ENCODE results near the gene SIRT2. TPM values are rescaled to one million over a fixed set of nuclear protein-coding genes. Genes with fewer than 3 reads are reported as not detected.
"Not testable (repeated sequence)": the region's sequence is repeated elsewhere in the genome, so short reads cannot be mapped to it uniquely, and the experiment has no call there.

SIRT2 gene
- total RNA-seq, 1 donor from 2014 or later: 28.9 TPM

DNA sequence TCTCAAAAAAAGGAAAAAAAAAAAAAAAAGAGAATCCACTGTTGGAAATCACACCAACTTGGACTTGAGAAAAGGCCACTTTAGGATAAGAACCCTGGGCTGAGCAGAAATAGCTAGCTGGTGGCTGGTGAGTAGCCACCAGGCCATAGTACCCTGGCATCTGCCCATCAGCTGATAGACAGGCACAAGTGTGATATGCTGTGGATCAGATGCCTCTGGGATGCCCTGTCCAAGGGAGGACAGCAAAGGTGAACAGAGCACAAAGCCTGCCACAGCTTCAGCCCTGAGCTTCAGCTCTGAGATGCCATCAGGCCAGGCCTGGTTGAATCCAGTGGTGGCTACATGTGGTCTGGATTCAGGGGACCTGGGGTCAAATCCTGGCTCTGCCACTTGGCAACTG, 8.7 kb downstream of the SIRT2 start:
- Mint-ChIP-seq H3K9me3 (no peaks in the 10 kb centered on the region), H3K4me1 (peaks cover 6% of the 10 kb centered on the region), H3K27me3 (ENCODE audit: low read depth) (no peaks in the 10 kb centered on the region), H3K4me3 (no peak overlapping the region), H3K27ac (ENCODE audit: unreplicated experiment) (no peak overlapping the region), H3K36me3 (ENCODE audit: low read depth) (no peaks in the 10 kb centered on the region)
- TF ChIP-seq, protein P1, sequence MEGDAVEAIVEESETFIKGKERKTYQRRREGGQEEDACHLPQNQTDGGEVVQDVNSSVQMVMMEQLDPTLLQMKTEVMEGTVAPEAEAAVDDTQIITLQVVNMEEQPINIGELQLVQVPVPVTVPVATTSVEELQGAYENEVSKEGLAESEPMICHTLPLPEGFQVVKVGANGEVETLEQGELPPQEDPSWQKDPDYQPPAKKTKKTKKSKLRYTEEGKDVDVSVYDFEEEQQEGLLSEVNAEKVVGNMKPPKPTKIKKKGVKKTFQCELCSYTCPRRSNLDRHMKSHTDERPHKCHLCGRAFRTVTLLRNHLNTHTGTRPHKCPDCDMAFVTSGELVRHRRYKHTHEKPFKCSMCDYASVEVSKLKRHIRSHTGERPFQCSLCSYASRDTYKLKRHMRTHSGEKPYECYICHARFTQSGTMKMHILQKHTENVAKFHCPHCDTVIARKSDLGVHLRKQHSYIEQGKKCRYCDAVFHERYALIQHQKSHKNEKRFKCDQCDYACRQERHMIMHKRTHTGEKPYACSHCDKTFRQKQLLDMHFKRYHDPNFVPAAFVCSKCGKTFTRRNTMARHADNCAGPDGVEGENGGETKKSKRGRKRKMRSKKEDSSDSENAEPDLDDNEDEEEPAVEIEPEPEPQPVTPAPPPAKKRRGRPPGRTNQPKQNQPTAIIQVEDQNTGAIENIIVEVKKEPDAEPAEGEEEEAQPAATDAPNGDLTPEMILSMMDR (conservative IDR thresholded peaks at IDR 0.05): no peak
- DNase-seq (ENCODE audit: low read depth, low spot score): no peak

DNA sequence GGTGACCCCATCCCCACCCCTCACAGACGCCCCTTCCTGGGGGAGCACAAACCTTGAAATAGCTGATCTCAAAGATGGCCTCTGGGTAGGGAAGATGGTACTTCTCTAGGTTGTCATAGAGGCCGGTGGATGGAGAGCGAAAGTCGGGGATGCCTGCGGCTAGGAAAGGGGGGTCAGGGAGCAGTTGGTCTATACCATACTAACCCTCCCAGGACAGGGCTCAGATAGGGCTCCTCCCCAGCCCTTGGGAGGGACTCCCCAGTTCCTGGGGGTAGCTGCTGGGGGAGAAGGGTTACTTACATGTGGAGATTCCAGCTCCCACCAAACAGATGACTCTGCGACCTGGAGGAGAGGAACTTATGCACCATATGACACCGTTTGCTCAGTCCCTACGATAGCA, 9.6 kb downstream of the SIRT2 start:
- Mint-ChIP-seq H3K4me3 (no peak overlapping the region), H3K9me3 (no peaks in the 10 kb centered on the region), H3K36me3 (ENCODE audit: low read depth) (no peaks in the 10 kb centered on the region), H3K4me1 (peaks cover 6% of the 10 kb centered on the region), H3K27ac (ENCODE audit: unreplicated experiment) (no peak overlapping the region), H3K27me3 (ENCODE audit: low read depth) (no peaks in the 10 kb centered on the region)
- TF ChIP-seq, protein P1 (conservative IDR thresholded peaks at IDR 0.05): no peak
- no peak for DNase-seq (ENCODE audit: low read depth, low spot score)

DNA sequence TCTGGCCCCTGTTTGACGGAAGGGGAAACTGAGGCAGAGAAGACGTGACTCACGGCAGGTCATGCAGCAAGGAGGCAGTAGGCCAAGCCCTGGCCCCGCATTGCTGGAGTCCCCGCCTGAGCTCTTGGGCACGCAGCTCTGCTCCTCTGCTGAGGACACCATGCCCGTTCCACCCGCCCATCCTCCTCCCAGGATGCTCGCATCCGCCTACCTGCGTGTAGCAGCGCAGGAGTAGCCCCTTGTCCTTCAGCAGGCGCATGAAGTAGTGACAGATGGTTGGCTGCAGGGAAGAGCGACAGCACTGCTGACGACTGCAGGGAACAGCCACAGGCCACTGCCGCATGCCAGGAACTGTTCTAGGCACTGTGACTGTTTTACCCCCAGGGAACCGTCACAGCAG, 10.5 kb downstream of the SIRT2 start:
- no peaks in the 10 kb centered on the region for H3K27me3 Mint-ChIP-seq (ENCODE audit: low read depth)
- no peak for DNase-seq (ENCODE audit: low read depth, low spot score)
- no peak overlapping the region for H3K27ac Mint-ChIP-seq (ENCODE audit: unreplicated experiment)
- no peaks in the 10 kb centered on the region for H3K9me3 Mint-ChIP-seq
- H3K4me3 Mint-ChIP-seq: no peak overlapping the region
- TF ChIP-seq, protein P1 (conservative IDR thresholded peaks at IDR 0.05): no peak
- H3K36me3 Mint-ChIP-seq (ENCODE audit: low read depth): no peaks in the 10 kb centered on the region
- peaks cover 6% of the 10 kb centered on the region for H3K4me1 Mint-ChIP-seq

DNA sequence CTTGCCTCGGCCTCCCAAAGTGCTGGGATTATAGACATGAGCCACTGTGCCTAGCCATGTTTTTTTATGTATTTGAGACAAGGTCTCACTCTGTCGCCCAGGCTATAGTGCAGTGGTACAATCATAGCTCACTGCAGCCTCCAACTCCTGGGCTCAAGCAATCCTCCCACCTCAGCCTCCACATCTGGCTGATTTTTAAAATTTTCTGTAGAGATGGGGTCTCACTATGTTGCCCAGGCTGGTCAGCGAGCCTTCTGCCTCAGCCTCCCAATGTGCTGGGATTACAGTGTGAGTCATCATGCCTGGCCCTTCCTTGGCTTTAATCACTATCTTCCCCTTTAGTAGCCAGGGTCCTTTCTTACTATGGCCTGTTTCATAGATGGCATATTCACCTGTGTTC, 14.7 kb downstream of the SIRT2 start:
- H3K4me1 Mint-ChIP-seq; H3K9me3 Mint-ChIP-seq; H3K27me3 Mint-ChIP-seq (ENCODE audit: low read depth); H3K27ac Mint-ChIP-seq (ENCODE audit: unreplicated experiment); H3K4me3 Mint-ChIP-seq; H3K36me3 Mint-ChIP-seq (ENCODE audit: low read depth); DNase-seq (ENCODE audit: low read depth, low spot score): not testable (repeated sequence)

DNA sequence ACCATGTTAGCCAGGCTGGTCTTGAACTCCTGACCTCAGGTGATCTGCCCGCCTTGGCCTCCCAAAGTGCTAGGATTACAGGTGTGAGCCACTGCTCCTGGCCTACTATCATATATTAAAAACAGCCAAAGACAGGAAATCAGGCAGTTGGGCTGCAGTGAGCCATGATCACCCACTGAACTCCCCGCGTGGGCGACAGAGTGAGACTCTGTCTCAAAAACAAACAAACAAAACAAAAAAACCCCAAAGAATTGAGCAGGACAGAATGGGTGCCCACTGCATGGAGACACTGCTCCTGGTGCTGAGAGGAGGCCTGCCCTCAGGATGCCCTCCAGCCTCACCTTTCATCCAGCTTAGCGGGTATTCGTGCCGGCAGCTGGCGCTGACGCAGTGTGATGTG, 16.1 kb downstream of the SIRT2 start:
- no peaks in the 10 kb centered on the region for H3K36me3 Mint-ChIP-seq (ENCODE audit: low read depth)
- no peaks in the 10 kb centered on the region for H3K9me3 Mint-ChIP-seq
- TF ChIP-seq, protein P1 (conservative IDR thresholded peaks at IDR 0.05): no peak
- no peak overlapping the region for H3K4me3 Mint-ChIP-seq
- DNase-seq (ENCODE audit: low read depth, low spot score): no peak
- no peak overlapping the region for H3K27ac Mint-ChIP-seq (ENCODE audit: unreplicated experiment)
- H3K4me1 Mint-ChIP-seq: no peaks in the 10 kb centered on the region
- no peaks in the 10 kb centered on the region for H3K27me3 Mint-ChIP-seq (ENCODE audit: low read depth)

DNA sequence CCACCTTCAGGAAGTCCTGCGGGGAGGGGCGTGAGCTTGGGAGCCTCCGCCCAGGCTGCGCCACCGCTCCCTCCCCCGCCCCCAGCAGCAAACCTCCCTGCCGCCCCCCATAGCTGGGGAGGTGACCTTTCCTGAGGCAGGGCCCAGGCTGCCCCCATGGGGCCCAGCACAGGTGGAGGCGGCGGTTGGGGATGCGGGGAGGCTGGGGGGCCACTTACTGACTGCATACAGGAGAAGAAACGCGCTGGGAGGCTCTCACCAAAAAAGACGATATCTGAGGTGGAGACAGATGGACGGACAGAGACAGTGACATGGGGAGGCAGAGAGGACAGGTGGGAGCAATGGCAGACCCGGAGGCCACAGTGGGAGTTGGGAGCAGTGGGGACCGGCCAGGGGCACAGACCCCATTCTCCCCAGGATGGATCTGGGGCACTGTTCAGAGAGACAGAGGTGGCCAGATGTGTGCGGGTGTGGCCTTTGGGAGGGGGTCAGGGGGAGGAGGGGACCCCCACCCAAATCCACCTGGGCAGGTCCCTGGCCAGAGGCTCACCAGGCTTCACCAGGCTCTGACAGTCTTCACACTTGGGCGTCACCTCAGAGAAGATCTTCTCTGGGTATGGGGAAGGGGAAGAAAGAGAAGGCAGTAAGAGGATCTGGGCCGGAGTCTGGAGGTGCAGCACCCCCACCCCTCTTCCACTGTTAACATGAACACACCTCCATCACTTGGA, 18.4 kb downstream of the SIRT2 start:
- peak overlapping the region; percentile 67 for H3K27ac Mint-ChIP-seq (ENCODE audit: unreplicated experiment)
- H3K4me3 Mint-ChIP-seq: no peak overlapping the region
- no peak for DNase-seq (ENCODE audit: low read depth, low spot score)
- H3K4me1 Mint-ChIP-seq: peaks cover 10% of the 10 kb centered on the region
- no peaks in the 10 kb centered on the region for H3K36me3 Mint-ChIP-seq (ENCODE audit: low read depth)
- no peaks in the 10 kb centered on the region for H3K27me3 Mint-ChIP-seq (ENCODE audit: low read depth)
- H3K9me3 Mint-ChIP-seq: no peaks in the 10 kb centered on the region
- TF ChIP-seq, protein P1 (conservative IDR thresholded peaks at IDR 0.05): no peak
